Stomach smooth muscle (tissue), 2 donors: ENCODE measurements around the gene PRG3.
"Not testable (repeated sequence)": the region's sequence is repeated elsewhere in the genome, so short reads cannot be mapped to it uniquely, and the experiment has no call there.

Experiments used
- H3K27ac ChIP-seq: one replicate; pipeline ENCODE4 v1.7.0; 2013; ENCODE audit warnings: mild to moderate bottlenecking, low read length, inconsistent platforms
- H3K27me3 ChIP-seq, 2 donors: one replicate each; pipeline ENCODE4 v1.7.0; 2013; ENCODE audit warnings: low read length in 2 of 2; ENCODE audit not compliant: insufficient read depth in 2 of 2, control insufficient read depth in 1 of 2
- H3K36me3 ChIP-seq, 2 donors: one replicate each; pipeline ENCODE4 v1.7.0; 2013; ENCODE audit warnings: low read length in 2 of 2; ENCODE audit not compliant: control insufficient read depth in 2 of 2, insufficient read depth in 2 of 2
- H3K4me1 ChIP-seq: one replicate; pipeline ENCODE4 v1.7.0; 2013; ENCODE audit warnings: low read length; ENCODE audit not compliant: control insufficient read depth, insufficient read depth
- H3K4me3 ChIP-seq, 2 donors: one replicate each; pipeline ENCODE4 v1.7.0; 2013; ENCODE audit warnings: low read length in 2 of 2
- H3K9ac ChIP-seq, 2 donors: one replicate each; pipeline ENCODE4 v1.7.0; 2013; ENCODE audit warnings: low read length in 2 of 2, mild to moderate bottlenecking in 1 of 2
- H3K9me3 ChIP-seq, 2 donors: one replicate each; pipeline ENCODE4 v1.7.0; 2013; ENCODE audit warnings: low read length in 2 of 2; ENCODE audit not compliant: control insufficient read depth in 2 of 2
- donor health status: healthy.
- donor health status: Pancreatic carcinoma.

PRG3 gene

DNA sequence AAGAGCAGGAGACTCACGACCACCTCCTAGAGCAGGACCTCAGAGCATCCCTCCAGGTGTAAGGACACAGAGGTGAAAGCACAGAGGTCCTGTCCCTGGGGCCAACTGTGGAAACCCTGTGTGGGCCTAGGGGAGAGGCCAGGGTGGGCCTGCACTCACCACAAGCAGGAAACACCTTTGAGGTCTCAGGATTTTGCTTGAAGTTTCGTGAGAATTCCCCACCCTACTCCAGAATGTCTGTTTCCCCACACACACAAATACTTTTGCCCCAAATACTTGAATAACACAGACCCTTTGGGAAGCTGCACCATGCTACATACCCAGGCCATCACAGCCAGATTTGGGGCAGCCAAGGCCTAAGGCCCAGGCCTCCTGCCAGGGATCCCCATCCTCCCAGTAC lies 27.8 kb upstream of the PRG3 start:
- no peak overlapping the region for H3K27ac ChIP-seq
- H3K36me3 ChIP-seq = peaks cover 32 to 41% of the 10 kb centered on the region in 2 donors
- H3K9ac ChIP-seq = no peak overlapping the region
- no peaks in the 10 kb centered on the region for H3K9me3 ChIP-seq
- no peaks in the 10 kb centered on the region for H3K27me3 ChIP-seq
- no peaks in the 10 kb centered on the region for H3K4me1 ChIP-seq
- no peak overlapping the region for H3K4me3 ChIP-seq

DNA sequence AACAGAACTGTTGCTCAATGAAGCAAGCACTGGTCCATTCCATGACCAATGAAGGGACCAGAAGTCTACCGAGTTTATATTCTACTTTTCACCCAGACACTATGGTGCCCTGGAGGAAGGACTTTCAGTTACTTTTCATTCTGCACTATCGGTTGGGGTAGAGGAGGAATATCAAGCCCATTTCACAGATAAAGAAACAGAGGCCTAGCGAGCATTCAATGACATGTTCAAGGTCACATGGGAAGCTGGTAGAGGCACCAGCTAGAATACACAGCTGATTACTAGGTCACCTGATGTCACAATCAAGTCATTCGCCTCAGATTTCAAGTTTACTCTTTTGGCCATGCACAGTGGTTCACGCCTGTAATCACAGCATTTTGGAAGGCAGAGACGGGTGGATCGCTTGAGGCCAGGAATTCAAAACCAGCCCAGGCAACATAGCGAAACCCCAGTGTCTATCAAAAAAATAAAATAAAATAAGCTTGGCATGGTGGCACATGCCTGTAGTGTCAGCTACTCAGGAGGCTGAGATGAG lies 27.1 kb upstream of the PRG3 start:
- Histone ChIP-seq H3K4me1 (no peaks in the 10 kb centered on the region), H3K27ac (no peak overlapping the region), H3K36me3 (peaks cover 32 to 36% of the 10 kb centered on the region in 2 donors), H3K4me3 (no peak overlapping the region), H3K9me3 (no peaks in the 10 kb centered on the region), H3K9ac (no peak overlapping the region), H3K27me3 (no peaks in the 10 kb centered on the region)

DNA sequence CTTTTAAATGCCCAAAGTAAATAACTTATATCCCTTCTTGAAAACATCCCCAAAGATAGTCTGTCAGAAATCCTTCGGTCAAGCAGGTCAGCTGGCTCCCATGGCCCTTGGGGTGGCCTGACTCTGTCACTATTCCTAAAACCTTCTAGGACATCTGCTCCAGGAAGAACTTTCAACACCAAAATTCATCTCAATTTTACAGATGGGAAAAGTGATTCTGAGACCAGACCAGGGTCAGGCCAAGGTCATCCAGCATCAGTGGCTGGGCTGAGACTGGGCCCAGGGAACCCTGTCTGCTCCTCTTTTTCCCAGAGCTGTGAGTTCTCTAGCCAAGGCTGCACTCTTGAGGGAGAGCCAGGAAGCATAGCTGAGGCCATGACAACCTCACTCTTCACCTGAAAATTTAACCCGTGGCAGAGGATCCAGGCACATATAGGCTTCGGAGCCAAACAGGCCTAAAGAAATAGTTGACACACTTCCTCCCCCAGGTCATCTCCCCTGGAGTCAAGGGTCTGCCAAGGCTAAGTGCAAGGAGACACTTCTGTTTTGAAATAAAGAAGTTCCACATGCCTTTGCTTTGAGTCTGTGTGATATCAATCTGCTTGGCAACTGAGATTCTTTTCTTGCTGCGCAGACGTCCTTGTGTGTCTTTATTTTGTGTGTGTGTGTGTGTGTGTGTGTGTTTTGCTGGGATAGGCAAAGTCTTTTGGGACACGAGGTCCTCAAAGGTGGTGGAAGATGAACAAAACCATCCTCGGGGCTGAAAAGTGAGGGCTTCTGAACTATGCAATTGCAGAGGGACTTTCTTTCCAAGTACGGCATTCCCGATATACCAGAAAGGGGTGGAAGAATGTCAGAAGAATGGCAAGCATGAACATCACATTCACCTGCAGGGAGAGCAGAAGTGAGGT lies 26.3 kb upstream of the PRG3 start:
- peaks cover 32 to 36% of the 10 kb centered on the region in 2 donors for H3K36me3 ChIP-seq
- H3K4me3 ChIP-seq = no peak overlapping the region
- H3K9ac ChIP-seq = no peak overlapping the region
- H3K27ac ChIP-seq = no peak overlapping the region
- no peaks in the 10 kb centered on the region for H3K4me1 ChIP-seq
- H3K9me3 ChIP-seq = no peaks in the 10 kb centered on the region
- H3K27me3 ChIP-seq = no peaks in the 10 kb centered on the region

DNA sequence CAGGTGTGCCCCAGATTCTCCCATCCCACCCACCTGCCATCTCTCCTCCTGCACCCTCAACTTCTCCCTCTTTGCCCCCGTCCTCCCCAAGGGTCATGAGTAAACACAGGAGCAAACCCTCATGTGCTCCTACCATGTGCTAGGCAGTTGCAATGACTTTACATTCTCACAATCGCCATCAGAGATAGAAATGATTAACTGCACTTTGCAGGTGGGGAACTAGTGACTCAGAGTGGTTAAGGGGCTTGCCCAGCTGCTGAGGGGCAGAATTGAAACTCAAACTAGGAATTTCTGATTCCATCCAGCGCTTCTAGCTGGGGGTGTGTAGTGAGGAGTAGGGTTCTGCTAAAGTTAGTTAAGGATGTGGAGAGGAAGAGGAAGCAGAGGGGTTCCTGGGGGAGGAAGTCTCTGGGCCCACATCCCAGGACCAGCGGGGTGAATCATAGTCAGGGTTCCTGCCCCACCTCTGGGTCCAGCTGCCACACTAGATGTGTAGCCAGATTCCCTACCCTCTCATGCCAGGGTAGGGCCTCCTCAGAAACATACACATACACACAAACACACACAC lies 25.5 kb upstream of the PRG3 start:
- Histone ChIP-seq H3K4me1 (no peaks in the 10 kb centered on the region), H3K27me3 (no peaks in the 10 kb centered on the region), H3K4me3 (no peak overlapping the region), H3K9ac (no peak overlapping the region), H3K27ac (no peak overlapping the region), H3K36me3 (peaks cover 32 to 36% of the 10 kb centered on the region in 2 donors), H3K9me3 (no peaks in the 10 kb centered on the region)

DNA sequence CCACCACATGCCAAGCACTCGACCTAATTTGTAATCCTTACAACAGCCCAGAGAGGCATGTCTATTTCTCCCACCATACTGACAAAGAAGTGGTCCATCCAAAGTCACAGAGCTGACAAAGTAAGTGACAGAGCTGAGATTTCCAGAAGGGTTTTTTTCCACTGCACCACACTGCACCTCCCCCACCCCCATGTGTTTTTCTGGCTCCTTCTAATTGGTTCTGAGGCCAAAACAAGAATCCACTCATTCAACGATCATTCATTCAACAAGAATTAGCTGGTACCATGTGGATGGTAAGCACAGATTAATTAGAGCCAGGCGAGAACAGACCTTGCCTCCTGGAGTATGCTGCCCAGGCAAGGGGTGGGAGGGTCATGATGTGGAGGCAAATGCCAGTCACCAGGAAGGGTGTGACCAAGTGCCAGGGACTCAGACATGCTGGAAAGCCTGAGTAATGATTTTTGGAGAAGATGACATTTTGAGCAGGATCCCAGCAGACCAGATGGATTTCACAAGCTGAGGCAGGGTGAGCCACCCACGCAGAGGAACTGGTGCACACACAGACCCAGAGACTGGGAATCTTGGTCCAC lies 24.4 kb upstream of the PRG3 start:
- H3K9me3 ChIP-seq = no peaks in the 10 kb centered on the region
- peaks cover 32 to 34% of the 10 kb centered on the region in 2 donors for H3K36me3 ChIP-seq
- H3K9ac ChIP-seq = no peak overlapping the region
- no peak overlapping the region for H3K27ac ChIP-seq
- H3K27me3 ChIP-seq = peaks cover 0 to 3% of the 10 kb centered on the region in 2 donors
- H3K4me3 ChIP-seq = no peak overlapping the region
- H3K4me1 ChIP-seq = no peaks in the 10 kb centered on the region

DNA sequence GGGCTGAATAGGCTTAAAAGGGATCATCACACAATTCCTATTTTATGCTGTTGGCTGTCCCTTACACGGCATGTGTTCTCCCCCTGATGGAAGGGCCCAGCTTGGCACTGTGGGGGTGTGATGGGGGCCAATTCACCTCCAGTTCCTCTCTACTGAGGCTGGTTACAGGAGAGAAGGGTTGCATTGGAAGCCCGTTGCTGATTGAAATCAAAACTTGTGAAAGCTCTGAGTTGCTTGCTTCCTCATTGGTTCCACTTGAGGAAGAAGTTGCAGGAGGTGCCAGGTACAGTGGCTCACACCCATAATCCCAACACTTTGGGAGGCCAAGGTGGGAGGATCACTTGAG lies 22.8 kb upstream of the PRG3 start:
- Histone ChIP-seq H3K27ac (no peak overlapping the region), H3K4me1 (no peaks in the 10 kb centered on the region), H3K9ac (no peak overlapping the region), H3K9me3 (no peaks in the 10 kb centered on the region), H3K36me3 (peaks cover 19 to 21% of the 10 kb centered on the region in 2 donors), H3K4me3 (no peak overlapping the region), H3K27me3 (peaks cover 0 to 3% of the 10 kb centered on the region in 2 donors)

DNA sequence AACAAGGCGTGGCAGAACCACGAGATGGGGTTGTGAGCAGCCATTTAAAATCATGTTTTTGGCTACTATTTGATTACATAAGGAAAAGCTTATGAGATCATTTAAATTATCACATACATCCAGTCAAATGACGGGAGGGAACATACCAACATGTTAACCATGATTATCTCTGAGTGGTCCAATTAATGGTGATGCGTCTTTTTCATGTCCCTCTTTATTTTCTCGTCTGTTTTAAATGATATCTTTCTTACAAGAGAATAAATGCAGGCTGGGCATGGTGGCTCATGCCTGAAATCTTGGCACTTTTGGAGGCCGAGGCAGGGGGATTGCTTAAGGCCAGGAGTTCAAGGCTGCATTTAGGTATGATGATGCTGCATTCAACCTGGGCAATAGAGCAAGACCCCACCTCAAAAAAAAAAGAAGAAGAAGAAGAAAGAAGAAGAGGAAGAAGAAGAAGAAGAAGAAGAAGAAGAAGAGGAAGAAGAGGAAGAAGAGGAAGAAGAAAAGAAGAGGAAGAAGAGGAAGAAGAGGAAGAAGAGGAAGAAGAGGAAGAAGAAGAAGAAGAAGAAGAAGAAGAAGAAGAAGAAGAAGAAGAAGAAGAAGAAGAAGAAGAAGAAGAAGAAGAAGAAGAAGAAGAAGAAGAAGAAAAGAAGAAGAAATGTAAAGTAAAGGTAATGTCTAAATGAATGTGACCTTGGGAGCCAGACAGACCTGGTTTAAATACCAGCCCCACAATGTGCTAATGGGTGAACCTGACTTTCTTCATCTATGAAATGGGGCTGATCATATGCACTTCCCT lies 22.3 kb upstream of the PRG3 start:
- peaks cover 13 to 17% of the 10 kb centered on the region in 2 donors for H3K36me3 ChIP-seq
- not testable (repeated sequence) for H3K27me3 ChIP-seq, H3K4me1 ChIP-seq, H3K9ac ChIP-seq, H3K4me3 ChIP-seq, H3K9me3 ChIP-seq, H3K27ac ChIP-seq

DNA sequence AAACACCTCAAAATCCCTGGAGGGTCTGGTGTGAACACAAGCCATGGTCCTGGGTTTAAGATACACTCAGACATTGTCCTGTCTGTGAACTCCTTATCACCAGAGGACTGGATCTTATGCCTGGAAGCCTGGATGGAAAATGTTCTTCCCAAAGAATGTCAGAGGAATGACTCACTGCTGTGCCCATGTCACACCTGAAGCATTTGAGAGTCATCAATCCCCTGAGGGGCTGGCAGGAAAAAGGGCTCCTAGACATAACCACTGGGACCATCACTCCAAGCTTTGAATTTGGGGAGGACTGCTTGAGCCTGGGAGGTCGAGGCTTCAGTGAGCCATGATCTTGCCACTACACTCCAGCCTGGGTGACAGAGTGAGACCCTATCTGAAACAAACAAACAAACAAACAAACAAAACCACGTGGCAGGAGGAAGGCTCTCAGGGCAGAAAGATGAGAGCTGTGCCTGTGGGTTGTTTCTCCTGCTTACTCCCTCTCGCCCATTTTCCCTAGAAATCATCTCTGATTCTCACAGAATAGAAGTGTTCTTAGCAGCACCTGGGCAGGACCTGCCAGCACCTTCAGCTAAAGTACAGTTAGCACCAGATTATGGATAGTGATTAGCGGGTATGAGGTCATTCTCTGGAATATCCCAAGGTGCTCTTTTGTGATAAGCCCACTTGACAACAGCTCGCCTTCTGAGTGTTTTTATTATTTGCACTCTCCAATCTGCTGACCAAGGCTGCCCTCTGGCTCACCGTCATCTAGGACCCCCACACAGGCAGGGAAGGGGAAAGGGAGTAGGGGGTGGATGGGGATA lies 21.4 kb upstream of the PRG3 start:
- Histone ChIP-seq H3K9ac (no peak overlapping the region), H3K9me3 (no peaks in the 10 kb centered on the region), H3K4me1 (no peaks in the 10 kb centered on the region), H3K36me3 (peaks cover 5 to 9% of the 10 kb centered on the region in 2 donors), H3K27me3 (peaks cover 0 to 7% of the 10 kb centered on the region in 2 donors), H3K4me3 (no peak overlapping the region), H3K27ac (no peak overlapping the region)

DNA sequence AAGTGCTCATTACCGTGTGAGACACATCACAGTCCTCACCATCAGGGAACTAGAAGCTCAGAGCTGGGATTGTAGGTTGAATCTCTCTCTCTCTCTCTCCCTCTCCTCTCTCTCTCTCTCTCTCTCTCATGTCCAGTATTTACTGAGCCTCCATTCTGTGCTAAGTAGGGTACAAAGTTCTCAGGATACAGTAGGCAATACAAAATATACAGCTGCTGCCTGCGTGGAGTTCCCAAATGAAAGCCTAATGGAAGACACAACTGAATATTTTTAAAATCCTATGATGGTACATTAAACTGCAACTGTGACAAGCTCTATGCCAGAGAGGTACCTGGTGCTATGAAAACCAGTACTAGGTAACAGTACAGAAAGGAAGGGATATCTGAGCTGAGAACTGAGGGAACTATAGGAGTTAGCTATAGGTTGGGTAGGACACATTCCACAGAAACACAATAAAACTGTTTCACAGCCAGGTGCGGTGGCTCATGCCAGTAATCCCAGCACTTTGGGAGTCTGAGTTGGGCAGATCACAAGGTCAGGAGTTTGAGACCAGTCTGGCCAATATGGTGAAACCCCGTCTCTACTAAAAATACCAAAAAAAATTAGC lies 19.1 kb upstream of the PRG3 start:
- Histone ChIP-seq H3K27ac (no peak overlapping the region), H3K4me3 (no peak overlapping the region), H3K9me3 (peaks cover 0 to 2% of the 10 kb centered on the region in 2 donors), H3K36me3 (no peaks in the 10 kb centered on the region), H3K9ac (no peak overlapping the region), H3K4me1 (no peaks in the 10 kb centered on the region), H3K27me3 (peaks cover 2 to 8% of the 10 kb centered on the region in 2 donors)
